Gastroesophageal sphincter (tissue), 4 donors: ENCODE measurements around the gene RNF8. TPM values are rescaled to one million over a fixed set of nuclear protein-coding genes. Genes with fewer than 3 reads are reported as not detected.
A peak's percentile ranks its signal among the peaks of the same experiment; 100 is the strongest.

Experiments used
- ATAC-seq: fragments of 150-250 bp; one replicate; pipeline ENCODE4 v1.9.1; 2016; ENCODE audit warnings: mild to moderate bottlenecking, moderate library complexity
- H3K27ac ChIP-seq, 4 donors: fragments of 200-600 bp; sonication (generic) in 3 of 4; 1 replicate in 3 of 4; 2 replicates in 1 of 4; pipeline ENCODE4 v1.5.1; 2016 to 2019
- H3K27me3 ChIP-seq: fragments of 200-600 bp; sonication (generic); one replicate; pipeline ENCODE4 v1.5.1; 2019
- H3K36me3 ChIP-seq, 2 donors: fragments of 200-600 bp; sonication (generic); one replicate each; pipeline ENCODE4 v1.5.1; 2019; ENCODE audit warnings: control low read depth in 1 of 2
- H3K4me1 ChIP-seq, 3 donors: fragments of 200-600 bp; sonication (generic); 1 replicate in 2 of 3; 2 replicates in 1 of 3; pipeline ENCODE4 v1.5.1; 2016 to 2019; ENCODE audit warnings: control low read depth in 2 of 3
- H3K4me3 ChIP-seq, 2 donors: fragments of 200-600 bp; sonication (generic); one replicate each; pipeline ENCODE4 v1.5.1; 2019; ENCODE audit warnings: mild to moderate bottlenecking in 1 of 2, moderate library complexity in 1 of 2
- H3K9me3 ChIP-seq, 3 donors: fragments of 200-600 bp; sonication (generic); one replicate each; pipeline ENCODE4 v1.5.1; 2017 to 2019; ENCODE audit warnings: control low read depth in 2 of 3
- EP300 ChIP-seq: sonication (generic); formaldehyde crosslinking; IDR thresholded peaks from one replicate; pipeline ENCODE4 v1.6.1; 2017; ENCODE audit warnings: antibody characterized with exemption, mild to moderate bottlenecking
- POLR2A ChIP-seq, 2 donors: fragments of 450-650 bp; IDR thresholded peaks; one replicate each; pipeline ENCODE4 v1.6.1; 2017; ENCODE audit warnings: antibody characterized with exemption in 2 of 2, mild to moderate bottlenecking in 2 of 2, moderate library complexity in 1 of 2
- POLR2AphosphoS5 ChIP-seq: sonication (generic); formaldehyde crosslinking; IDR thresholded peaks from one replicate; pipeline ENCODE4 v1.6.1; 2017; ENCODE audit warnings: antibody characterized with exemption
- WGBS, 2 donors: methylation state at CpG; one replicate each; pipeline ENCODE4 v1.1.5; 2018; ENCODE audit warnings: low coverage in 1 of 2; 5-methylcytosine and 5-hydroxymethylcytosine counted together
- total RNA-seq, 4 donors: library from RNA; depleted of rRNA; stranded (reverse); fragments of >200 nt; gene quantifications; one replicate each; pipeline ENCODE4 v1.1.0, GENCODE V29; 2016
- TF ChIP-seq, protein P1 (sequence below), 4 experiments: fragments of 200-600 bp in 2 of 4; fragments of 450-650 bp in 2 of 4; sonication (generic) in 1 of 4; IDR thresholded peaks; one replicate each; pipeline ENCODE4 v1.5.1; 2017 to 2019; ENCODE audit warnings: antibody characterized with exemption in 4 of 4, mild to moderate bottlenecking in 2 of 4, moderate library complexity in 2 of 4

Gene RNF8
- total RNA-seq, 4 donors from 2014 or later: 10.0 to 21.5 (median 16.0) TPM

DNA sequence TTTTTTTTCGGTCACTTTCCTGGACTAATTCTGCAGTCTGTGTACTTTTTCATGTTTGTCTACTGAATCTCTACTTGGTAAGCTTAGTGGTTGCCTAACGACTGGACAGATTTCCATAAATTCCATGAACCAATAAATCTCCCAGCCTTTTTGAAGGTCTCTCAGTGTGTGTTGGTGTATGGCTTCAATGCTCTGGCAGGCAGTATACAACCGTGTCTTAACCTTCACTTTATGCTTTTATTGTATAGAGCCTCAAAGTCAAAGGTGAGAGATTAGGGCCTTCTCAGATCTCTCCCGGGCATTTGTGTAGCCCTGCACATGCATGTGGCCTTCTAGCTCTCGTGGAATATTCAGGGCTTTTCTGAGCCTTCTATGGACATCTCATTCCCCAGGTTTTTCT is 64.9 kb downstream of the RNF8 start:
- H3K9me3 ChIP-seq: no peaks in the 10 kb centered on the region
- no peaks in the 10 kb centered on the region for H3K4me1 ChIP-seq
- no peak overlapping the region for H3K4me3 ChIP-seq
- H3K27ac ChIP-seq: no peak overlapping the region
- TF ChIP-seq EP300: no peak
- no peak for TF ChIP-seq POLR2A (IDR thresholded peaks at IDR 0.05)
- no peak for TF ChIP-seq POLR2AphosphoS5
- TF ChIP-seq, protein P1, sequence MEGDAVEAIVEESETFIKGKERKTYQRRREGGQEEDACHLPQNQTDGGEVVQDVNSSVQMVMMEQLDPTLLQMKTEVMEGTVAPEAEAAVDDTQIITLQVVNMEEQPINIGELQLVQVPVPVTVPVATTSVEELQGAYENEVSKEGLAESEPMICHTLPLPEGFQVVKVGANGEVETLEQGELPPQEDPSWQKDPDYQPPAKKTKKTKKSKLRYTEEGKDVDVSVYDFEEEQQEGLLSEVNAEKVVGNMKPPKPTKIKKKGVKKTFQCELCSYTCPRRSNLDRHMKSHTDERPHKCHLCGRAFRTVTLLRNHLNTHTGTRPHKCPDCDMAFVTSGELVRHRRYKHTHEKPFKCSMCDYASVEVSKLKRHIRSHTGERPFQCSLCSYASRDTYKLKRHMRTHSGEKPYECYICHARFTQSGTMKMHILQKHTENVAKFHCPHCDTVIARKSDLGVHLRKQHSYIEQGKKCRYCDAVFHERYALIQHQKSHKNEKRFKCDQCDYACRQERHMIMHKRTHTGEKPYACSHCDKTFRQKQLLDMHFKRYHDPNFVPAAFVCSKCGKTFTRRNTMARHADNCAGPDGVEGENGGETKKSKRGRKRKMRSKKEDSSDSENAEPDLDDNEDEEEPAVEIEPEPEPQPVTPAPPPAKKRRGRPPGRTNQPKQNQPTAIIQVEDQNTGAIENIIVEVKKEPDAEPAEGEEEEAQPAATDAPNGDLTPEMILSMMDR (IDR thresholded peaks at IDR 0.05): no peak
- peaks cover 2% of the 10 kb centered on the region for H3K27me3 ChIP-seq
- ATAC-seq: no peak
- 50 to 57% methylated on average over 2 to 5 of the region's 5 CpGs for WGBS, 2 donors
- no peaks in the 10 kb centered on the region for H3K36me3 ChIP-seq

DNA sequence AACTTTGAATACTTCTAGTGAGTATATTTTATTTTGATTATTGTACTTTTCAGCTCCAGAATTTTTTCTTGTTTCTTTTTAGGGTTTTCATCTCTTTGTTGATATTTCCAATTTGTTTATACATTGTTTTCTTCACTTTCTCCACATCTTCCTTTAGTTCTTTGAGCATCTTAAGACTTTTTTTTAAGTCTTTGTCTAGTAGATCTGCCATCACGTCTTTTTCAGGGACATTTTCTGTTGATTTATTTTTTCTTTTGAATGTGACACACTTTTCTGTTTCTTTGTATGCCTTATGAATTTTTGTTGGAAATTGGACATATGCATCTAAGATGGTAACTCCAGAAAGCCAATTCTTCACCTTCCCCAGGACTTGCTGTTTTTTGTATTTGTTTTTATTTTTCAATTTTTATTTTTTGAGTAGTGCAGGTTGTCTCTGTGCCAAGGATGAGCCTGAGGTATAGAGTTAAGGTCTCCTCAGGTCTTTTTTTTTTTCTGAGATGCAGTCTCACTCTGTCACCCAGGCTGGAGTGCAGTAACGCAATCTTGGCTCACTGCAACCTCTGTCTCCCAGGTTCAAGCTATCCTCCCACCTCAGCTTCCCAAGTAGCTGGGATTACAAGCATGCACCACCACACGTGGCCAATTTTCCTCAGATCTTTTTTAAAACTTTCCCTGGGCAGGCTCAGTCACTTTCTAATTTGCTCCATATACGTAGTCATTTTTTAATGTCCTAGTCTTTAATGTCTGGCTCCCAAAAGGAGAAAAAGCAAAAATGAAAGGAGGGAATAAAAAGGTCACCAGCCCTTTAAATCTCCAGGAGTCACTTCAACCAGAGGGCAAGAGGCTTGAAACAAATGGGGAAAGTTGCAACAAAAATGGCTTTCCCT is 72.5 kb downstream of the RNF8 start:
- WGBS, 2 donors: 69 to 93% methylated on average over 2 to 4 of the region's 4 CpGs
- TF ChIP-seq POLR2AphosphoS5 (no peak), EP300 (no peak), POLR2A (IDR thresholded peaks at IDR 0.05) (no peak)
- TF ChIP-seq, protein P1 (IDR thresholded peaks at IDR 0.05): no peak
- H3K27ac ChIP-seq: no peak overlapping the region

DNA sequence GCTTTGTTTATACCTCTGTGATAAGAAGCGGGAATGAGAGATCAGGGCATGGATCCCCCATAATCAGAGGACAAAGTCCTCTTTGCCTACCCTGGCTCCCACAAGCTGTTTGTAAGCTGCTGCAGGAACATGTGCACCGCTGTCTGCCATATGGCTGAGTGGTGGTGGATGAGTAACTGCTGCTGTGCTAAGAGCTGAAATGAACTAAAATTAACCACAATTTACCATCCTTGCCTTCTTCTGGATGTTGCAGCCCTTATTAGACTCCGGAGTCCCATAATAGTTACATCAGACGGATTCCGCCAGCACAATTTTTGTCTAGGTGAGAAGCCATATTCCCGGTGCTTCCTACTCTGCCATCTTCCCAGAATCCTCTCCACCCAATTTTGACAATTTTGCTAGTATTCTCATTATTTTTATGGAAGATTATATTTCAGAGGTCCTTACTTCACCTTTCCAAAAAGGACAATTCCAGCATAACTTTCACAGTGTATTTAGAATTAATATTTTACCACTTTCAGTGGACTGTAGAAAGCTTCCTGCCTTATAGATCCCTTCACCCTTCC is 73.2 kb downstream of the RNF8 start:
- 83 to 94% methylated on average over 5 to 6 of the region's 6 CpGs for WGBS, 2 donors
- ATAC-seq: no peak
- H3K4me1 ChIP-seq: peaks cover 0 to 1% (median 0%) of the 10 kb centered on the region in 3 donors
- H3K27ac ChIP-seq: no peak overlapping the region
- peaks cover 10% of the 10 kb centered on the region for H3K27me3 ChIP-seq
- no peaks in the 10 kb centered on the region for H3K36me3 ChIP-seq
- peaks cover 0 to 4% (median 0%) of the 10 kb centered on the region in 3 donors for H3K9me3 ChIP-seq
- no peak overlapping the region for H3K4me3 ChIP-seq
- TF ChIP-seq POLR2AphosphoS5 (no peak), POLR2A (IDR thresholded peaks at IDR 0.05) (no peak), EP300 (no peak)
- TF ChIP-seq, protein P1 (IDR thresholded peaks at IDR 0.05): no peak

More for the DNA sequence above, 72.5 kb downstream of the RNF8 start:
- Histone ChIP-seq H3K36me3 (no peaks in the 10 kb centered on the region), H3K27me3 (peaks cover 10% of the 10 kb centered on the region), H3K4me3 (no peak overlapping the region), H3K4me1 (no peaks in the 10 kb centered on the region), H3K9me3 (peaks cover 0 to 4% (median 0%) of the 10 kb centered on the region in 3 donors)
- no peak for ATAC-seq

DNA sequence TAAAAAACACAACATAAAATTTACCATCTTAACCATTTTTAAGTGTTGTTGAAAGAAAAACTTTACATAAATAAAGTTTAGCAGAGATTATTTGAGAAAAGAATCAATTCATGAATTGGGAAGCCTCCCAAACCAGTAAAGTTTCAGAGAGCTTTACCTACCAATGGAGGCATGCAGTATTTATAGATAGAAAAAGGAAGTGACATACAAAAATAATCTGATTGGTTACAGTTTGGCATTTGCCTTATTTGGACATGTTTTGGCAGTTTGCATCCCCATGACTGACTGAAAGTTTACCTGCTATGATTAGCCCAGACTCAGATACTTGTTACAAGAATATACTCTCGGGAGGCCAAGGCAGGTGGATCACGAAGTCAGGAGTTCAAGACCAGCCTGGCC is 75.6 kb downstream of the RNF8 start:
- Histone ChIP-seq H3K9me3 (peaks cover 0 to 4% (median 0%) of the 10 kb centered on the region in 3 donors), H3K27me3 (peaks cover 6% of the 10 kb centered on the region), H3K27ac (no peak overlapping the region), H3K4me3 (no peak overlapping the region), H3K36me3 (no peaks in the 10 kb centered on the region), H3K4me1 (peaks cover 3 to 16% (median 8%) of the 10 kb centered on the region in 3 donors)
- TF ChIP-seq, protein P1 (IDR thresholded peaks at IDR 0.05): no peak
- TF ChIP-seq EP300 (no peak), POLR2AphosphoS5 (no peak), POLR2A (IDR thresholded peaks at IDR 0.05) (no peak)
- 69% methylated on average over 2 of the region's 2 CpGs; no CpG with 5 or more reads in 1 of the 2 donors for WGBS, 2 donors
- ATAC-seq: no peak

DNA sequence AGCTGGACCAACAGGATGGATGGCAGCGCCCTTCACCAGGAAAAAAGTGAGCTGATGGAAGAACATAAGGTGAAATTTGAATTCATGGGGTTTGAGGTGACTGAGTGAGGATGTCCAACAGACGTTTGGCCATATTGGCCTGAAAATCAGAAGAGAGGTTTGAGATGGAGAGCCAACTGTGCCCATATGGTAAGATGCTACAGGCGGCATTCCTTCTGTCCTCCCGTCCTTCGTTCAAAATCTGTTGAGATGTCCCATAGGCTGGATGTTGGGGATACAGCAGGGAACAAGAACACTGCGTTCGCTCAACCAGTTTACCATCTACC is 78.8 kb downstream of the RNF8 start:
- WGBS, 2 donors: 7 to 13% methylated on average over 6 of the region's 7 CpGs
- peaks cover 0 to 23% of the 10 kb centered on the region in 2 donors for H3K36me3 ChIP-seq
- H3K9me3 ChIP-seq: no peaks in the 10 kb centered on the region
- H3K27ac ChIP-seq: peak overlapping the region; percentile 37 to 97 (median 94)
- no peaks in the 10 kb centered on the region for H3K27me3 ChIP-seq
- TF ChIP-seq EP300: no peak
- TF ChIP-seq POLR2AphosphoS5: no peak
- TF ChIP-seq, protein P1 (IDR thresholded peaks at IDR 0.05): no peak
- no peak for TF ChIP-seq POLR2A (IDR thresholded peaks at IDR 0.05)
- peak; percentile 19 for ATAC-seq
- peak overlapping the region; percentile 76 to 91 for H3K4me3 ChIP-seq
- peaks cover 3 to 34% (median 8%) of the 10 kb centered on the region in 3 donors for H3K4me1 ChIP-seq
